NCI-H1417 (cell line): ENCODE results near the gene CCDC74A.
"Not testable (repeated sequence)": the region's sequence is repeated elsewhere in the genome, so short reads cannot be mapped to it uniquely, and the experiment has no call there.

Experiments used
- DNase-seq, 3 experiments: peaks; one replicate each; lab custom pipeline; 2025; lab: John Stamatoyannopoulos, UW

CCDC74A gene

GRCh38 chr2:131503587-131503986 lies 24.1 kb upstream of the CCDC74A start:
- DNase-seq = not testable (repeated sequence)

GRCh38 chr2:131504082-131504750 lies 23.5 kb upstream of the CCDC74A start:
- not testable (repeated sequence) for DNase-seq

- DNase-seq = no peak
Observed at GRCh38 chr2:131509615-131510014, 18.1 kb upstream of the CCDC74A start.

- DNase-seq = not testable (repeated sequence)
Observed at GRCh38 chr2:131511291-131511968, 16.3 kb upstream of the CCDC74A start.

GRCh38 chr2:131511969-131512870 lies 15.5 kb upstream of the CCDC74A start:
- not testable (repeated sequence) for DNase-seq

GRCh38 chr2:131514408-131515166 lies 13.1 kb upstream of the CCDC74A start:
- DNase-seq = not testable (repeated sequence)

- not testable (repeated sequence) for DNase-seq
Observed at GRCh38 chr2:131515235-131515634, 12.5 kb upstream of the CCDC74A start.

- DNase-seq = no peak
Observed at GRCh38 chr2:131516011-131516410, 11.7 kb upstream of the CCDC74A start.

GRCh38 chr2:131516621-131517020 lies 11.1 kb upstream of the CCDC74A start:
- not testable (repeated sequence) for DNase-seq

GRCh38 chr2:131517106-131517831 lies 10.4 kb upstream of the CCDC74A start:
- no peak for DNase-seq

- not testable (repeated sequence) for DNase-seq
Observed at GRCh38 chr2:131517856-131518255, 9.8 kb upstream of the CCDC74A start.

- DNase-seq = not testable (repeated sequence)
Observed at GRCh38 chr2:131518531-131518930, 9.2 kb upstream of the CCDC74A start.

- no peak for DNase-seq
Observed at GRCh38 chr2:131519466-131519865, 8.2 kb upstream of the CCDC74A start.

GRCh38 chr2:131519871-131520470 lies 7.7 kb upstream of the CCDC74A start:
- not testable (repeated sequence) for DNase-seq

- no peak for DNase-seq
Observed at GRCh38 chr2:131520526-131520925, 7.2 kb upstream of the CCDC74A start.

- DNase-seq = not testable (repeated sequence)
Observed at GRCh38 chr2:131521524-131521923, 6.2 kb upstream of the CCDC74A start.

- no peak for DNase-seq
Observed at GRCh38 chr2:131521961-131522781, 5.5 kb upstream of the CCDC74A start.

GRCh38 chr2:131525256-131525655 lies 2.4 kb upstream of the CCDC74A start:
- not testable (repeated sequence) for DNase-seq

- DNase-seq = not testable (repeated sequence)
Observed at GRCh38 chr2:131528981-131529863, 1.5 kb downstream of the CCDC74A start.
